ENCODE results near the gene SUSD2.

GRCh38 chr22:24144056-24144777, 37.1 kb upstream of the SUSD2 start:
- TF ChIP-seq CTCF (optimal IDR thresholded peaks at IDR 0.05 in 1 of 3, IDR thresholded peaks at IDR 0.05 in 1 of 3, conservative IDR thresholded peaks at IDR 0.05 in 1 of 3; ENCODE audit: extremely low read depth in 1 of 3, insufficient read depth in 2 of 3, low read length in 3 of 3) (no peak), EZH2 (IDR thresholded peaks at IDR 0.05; ENCODE audit: low read length) (no peak)

All from keratinocyte (primary cell).